ENCODE results near the gene SEMA3B.

Gene SEMA3B

GRCh38 chr3:50292159-50293078 is 23.5 kb downstream of the SEMA3B start, which contains the start of gene IFRD2:
Gene IFRD2, minus strand, starts transcription at chr3:50292429. Its CDS starts 155 bp downstream, at chr3:50292274.
- Histone ChIP-seq H3K9me3 (ENCODE audit: control insufficient read depth, insufficient read depth, low read depth, low read length) (no peaks in the 10 kb centered on the region), H3K4me1 (ENCODE audit: control insufficient read depth, insufficient read depth, low read length) (no peaks in the 10 kb centered on the region), H3K36me3 (ENCODE audit: control insufficient read depth in 2 of 2, insufficient read depth in 1 of 2, low read length in 2 of 2) (peaks cover 0 to 37% of the 10 kb centered on the region in 2 experiments; a peak in 1 of 3 replicates), H3K4me3 (ENCODE audit: low read depth, low read length) (peak within 1 kb of the TSS; percentile 80), H3K27ac (ENCODE audit: extremely low read depth, low read depth, low read length) (peak within 1 kb of the TSS; percentile 77)
- CTCF ChIA-PET: interaction anchor here (0.5 to 1.9 kb wide), 12 partner anchors 14 to 263 kb away, joined by 3 to 7 read pairs (median 3); no protein-coding TSS in a partner anchor
- POLR2A ChIA-PET: interaction anchor here (0.5 to 1.9 kb wide), 13 partner anchors 10 to 1131 kb away, joined by 3 to 18 read pairs (median 4); partner anchors contain the start of genes GNAI2, HYAL1 and TUSC2
- TF ChIP-seq HOXC10 (CRISPR knock-in tag; IDR thresholded peaks at IDR 0.05): no peak
- TF ChIP-seq TRIM28 (IDR thresholded peaks at IDR 0.05; ENCODE audit: borderline replicate concordance, low read length): no peak
- peak; percentile 85 for TF ChIP-seq ZNF24 (tag by site-specific recombination; IDR thresholded peaks at IDR 0.05)
- TF ChIP-seq ZNF426 (tag by site-specific recombination; IDR thresholded peaks at IDR 0.05): no peak
- no peak for TF ChIP-seq WT1 (tag by site-specific recombination; IDR thresholded peaks at IDR 0.05)
- no peak for TF ChIP-seq ZNF214 (tag by site-specific recombination; IDR thresholded peaks at IDR 0.05; ENCODE audit: borderline replicate concordance)
- TF ChIP-seq ZNF558 (tag by site-specific recombination; IDR thresholded peaks at IDR 0.05): no peak
- no peak for TF ChIP-seq ZNF341 (tag by site-specific recombination; IDR thresholded peaks at IDR 0.05; ENCODE audit: low read depth)
- TF ChIP-seq ZSCAN23 (tag by site-specific recombination; IDR thresholded peaks at IDR 0.05): no peak
- TF ChIP-seq ZFP37 (tag by site-specific recombination; IDR thresholded peaks at IDR 0.05): no peak
- peak; percentile 96 for TF ChIP-seq ZFP69B (tag by site-specific recombination; IDR thresholded peaks at IDR 0.05)
- TF ChIP-seq ZNF529 (tag by site-specific recombination; IDR thresholded peaks at IDR 0.05; ENCODE audit: insufficient replicate concordance): no peak
- no peak for TF ChIP-seq GLI2 (tag by site-specific recombination; IDR thresholded peaks at IDR 0.05; ENCODE audit: borderline replicate concordance, low read depth)
- TF ChIP-seq GLI4 (tag by site-specific recombination; IDR thresholded peaks at IDR 0.05): no peak
- no peak for TF ChIP-seq BCL11A (tag by site-specific recombination; IDR thresholded peaks at IDR 0.05; ENCODE audit: low read depth)
- no peak for TF ChIP-seq ZNF747 (tag by site-specific recombination; IDR thresholded peaks at IDR 0.05)
- TF ChIP-seq ZNF654 (tag by site-specific recombination; IDR thresholded peaks at IDR 0.05; ENCODE audit: low read depth): no peak
- 0 out of 2 replicates have a peak, but pooled peaks have one; percentile 24 for TF ChIP-seq PBX3 (CRISPR knock-in tag; IDR thresholded peaks at IDR 0.05)
- TF ChIP-seq ZNF521 (tag by site-specific recombination; IDR thresholded peaks at IDR 0.05): no peak
- peak; percentile 93 for TF ChIP-seq ZBTB20 (tag by site-specific recombination; IDR thresholded peaks at IDR 0.05)
- TF ChIP-seq OSR2 (tag by site-specific recombination; IDR thresholded peaks at IDR 0.05): no peak
- TF ChIP-seq ZNF571 (tag by site-specific recombination; IDR thresholded peaks at IDR 0.05): no peak
- no peak for TF ChIP-seq PRDM1 (tag by site-specific recombination; IDR thresholded peaks at IDR 0.05)
- peak; percentile 90 for TF ChIP-seq ZBTB17 (tag by site-specific recombination; IDR thresholded peaks at IDR 0.05)
- no peak for TF ChIP-seq REST (tag by site-specific recombination; IDR thresholded peaks at IDR 0.05)
- TF ChIP-seq ZNF76 (tag by site-specific recombination; IDR thresholded peaks at IDR 0.05; ENCODE audit: borderline replicate concordance, low read depth): peak; percentile 100
- TF ChIP-seq ZNF112 (tag by site-specific recombination; IDR thresholded peaks at IDR 0.05): no peak
- no peak for TF ChIP-seq ZBTB21 (tag by site-specific recombination; IDR thresholded peaks at IDR 0.05)
- TF ChIP-seq ZNF138 (tag by site-specific recombination; IDR thresholded peaks at IDR 0.05; ENCODE audit: borderline replicate concordance): no peak
- TF ChIP-seq ZBTB7A (tag by site-specific recombination; IDR thresholded peaks at IDR 0.05; ENCODE audit: low read depth): no peak
- no peak for TF ChIP-seq ZNF585B (tag by site-specific recombination; IDR thresholded peaks at IDR 0.05)
- no peak for TF ChIP-seq ZNF664 (tag by site-specific recombination; IDR thresholded peaks at IDR 0.05)
- no peak for TF ChIP-seq ZNF561 (tag by site-specific recombination; IDR thresholded peaks at IDR 0.05; ENCODE audit: borderline replicate concordance)
- no peak for TF ChIP-seq ZSCAN4 (tag by site-specific recombination; IDR thresholded peaks at IDR 0.05)
